ENCODE results near the gene NAP1L4. TPM values are rescaled to one million over a fixed set of nuclear protein-coding genes. Genes with fewer than 3 reads are reported as not detected.

The NAP1L4 gene
- total RNA-seq, 1 experiment from 2014 or later = 189 TPM

DNA sequence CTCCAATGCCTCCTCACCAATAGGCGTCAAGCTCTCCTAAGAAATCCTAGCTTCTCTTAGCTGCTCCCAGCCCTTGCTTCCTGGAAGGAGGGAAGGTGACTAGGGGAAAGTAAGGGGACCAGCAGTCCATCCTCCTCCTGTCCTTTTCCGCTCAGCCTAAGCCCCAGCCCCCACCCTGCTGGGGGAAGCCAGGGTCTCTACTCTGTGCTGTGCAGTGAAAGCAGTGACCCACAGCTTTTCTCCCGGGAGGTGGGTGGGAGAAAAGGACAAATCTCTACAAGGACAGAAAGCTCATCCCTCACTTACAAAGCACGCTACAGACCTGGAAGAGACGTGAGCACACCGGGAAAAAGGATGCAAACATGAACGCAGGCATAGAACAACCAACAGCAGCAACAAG lies 32.0 kb downstream of the NAP1L4 start:
- Mint-ChIP-seq H3K4me1 (peaks cover 29% of the 10 kb centered on the region), H3K27me3 (ENCODE audit: low read depth) (no peaks in the 10 kb centered on the region), H3K9me3 (no peaks in the 10 kb centered on the region), H3K27ac (no peak overlapping the region; the same call in 1 of the 2 replicates), H3K4me3 (no peak overlapping the region), H3K36me3 (peaks cover 85% of the 10 kb centered on the region)
- CTCF ChIA-PET = no interaction called here
- POLR2A ChIA-PET = no interaction called here
- ATAC-seq (no peak), DNase-seq (ENCODE audit: low spot score) (no peak)
- TF ChIP-seq CDX4 (CRISPR knock-in tag; IDR thresholded peaks at IDR 0.05; ENCODE audit: borderline replicate concordance) = no peak
- no peak for TF ChIP-seq ZMAT4 (CRISPR knock-in tag; IDR thresholded peaks at IDR 0.05)
- TF ChIP-seq CREM (CRISPR knock-in tag; IDR thresholded peaks at IDR 0.05) = no peak
- TF ChIP-seq ETV6 (CRISPR knock-in tag; IDR thresholded peaks at IDR 0.05) = no peak
- no peak for TF ChIP-seq ZNF219 (CRISPR knock-in tag; IDR thresholded peaks at IDR 0.05; ENCODE audit: borderline replicate concordance)
- no peak for TF ChIP-seq ESRRA (CRISPR knock-in tag; IDR thresholded peaks at IDR 0.05; ENCODE audit: borderline replicate concordance)
- TF ChIP-seq KAT7 (CRISPR knock-in tag; IDR thresholded peaks at IDR 0.05; ENCODE audit: borderline replicate concordance) = no peak

GRCh38 chr11:2958251-2958650 lies 33.9 kb downstream of the NAP1L4 start:
- CTCF ChIA-PET = no interaction called here
- H3K27ac Mint-ChIP-seq = peak overlapping the region; percentile 48; the same call in 1 of the 2 replicates
- TF ChIP-seq, protein P1, sequence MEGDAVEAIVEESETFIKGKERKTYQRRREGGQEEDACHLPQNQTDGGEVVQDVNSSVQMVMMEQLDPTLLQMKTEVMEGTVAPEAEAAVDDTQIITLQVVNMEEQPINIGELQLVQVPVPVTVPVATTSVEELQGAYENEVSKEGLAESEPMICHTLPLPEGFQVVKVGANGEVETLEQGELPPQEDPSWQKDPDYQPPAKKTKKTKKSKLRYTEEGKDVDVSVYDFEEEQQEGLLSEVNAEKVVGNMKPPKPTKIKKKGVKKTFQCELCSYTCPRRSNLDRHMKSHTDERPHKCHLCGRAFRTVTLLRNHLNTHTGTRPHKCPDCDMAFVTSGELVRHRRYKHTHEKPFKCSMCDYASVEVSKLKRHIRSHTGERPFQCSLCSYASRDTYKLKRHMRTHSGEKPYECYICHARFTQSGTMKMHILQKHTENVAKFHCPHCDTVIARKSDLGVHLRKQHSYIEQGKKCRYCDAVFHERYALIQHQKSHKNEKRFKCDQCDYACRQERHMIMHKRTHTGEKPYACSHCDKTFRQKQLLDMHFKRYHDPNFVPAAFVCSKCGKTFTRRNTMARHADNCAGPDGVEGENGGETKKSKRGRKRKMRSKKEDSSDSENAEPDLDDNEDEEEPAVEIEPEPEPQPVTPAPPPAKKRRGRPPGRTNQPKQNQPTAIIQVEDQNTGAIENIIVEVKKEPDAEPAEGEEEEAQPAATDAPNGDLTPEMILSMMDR (IDR thresholded peaks at IDR 0.05) = no peak
- TF ChIP-seq ZNF396 (CRISPR knock-in tag; IDR thresholded peaks at IDR 0.05; ENCODE audit: borderline replicate concordance) = no peak
- TF ChIP-seq RELA (CRISPR knock-in tag; IDR thresholded peaks at IDR 0.05; ENCODE audit: borderline replicate concordance) = no peak
- TF ChIP-seq, protein P2, sequence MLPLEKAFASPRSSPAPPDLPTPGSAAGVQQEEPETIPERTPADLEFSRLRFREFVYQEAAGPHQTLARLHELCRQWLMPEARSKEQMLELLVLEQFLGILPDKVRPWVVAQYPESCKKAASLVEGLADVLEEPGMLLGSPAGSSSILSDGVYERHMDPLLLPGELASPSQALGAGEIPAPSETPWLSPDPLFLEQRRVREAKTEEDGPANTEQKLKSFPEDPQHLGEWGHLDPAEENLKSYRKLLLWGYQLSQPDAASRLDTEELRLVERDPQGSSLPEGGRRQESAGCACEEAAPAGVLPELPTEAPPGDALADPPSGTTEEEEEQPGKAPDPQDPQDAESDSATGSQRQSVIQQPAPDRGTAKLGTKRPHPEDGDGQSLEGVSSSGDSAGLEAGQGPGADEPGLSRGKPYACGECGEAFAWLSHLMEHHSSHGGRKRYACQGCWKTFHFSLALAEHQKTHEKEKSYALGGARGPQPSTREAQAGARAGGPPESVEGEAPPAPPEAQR (CRISPR knock-in tag; IDR thresholded peaks at IDR 0.05) = no peak
- TF ChIP-seq ERG (CRISPR knock-in tag; IDR thresholded peaks at IDR 0.05) = no peak
- no peak for TF ChIP-seq FOXP1 (CRISPR knock-in tag; IDR thresholded peaks at IDR 0.05; ENCODE audit: borderline replicate concordance)
- no peak for TF ChIP-seq ESRRA (CRISPR knock-in tag; IDR thresholded peaks at IDR 0.05; ENCODE audit: borderline replicate concordance)
- no peak for TF ChIP-seq HMGA2 (CRISPR knock-in tag; IDR thresholded peaks at IDR 0.05)
- no peak for TF ChIP-seq ZNF671 (CRISPR knock-in tag; IDR thresholded peaks at IDR 0.05)
- TF ChIP-seq CREM (CRISPR knock-in tag; IDR thresholded peaks at IDR 0.05) = no peak
- no peak for TF ChIP-seq FOXK1 (CRISPR knock-in tag; IDR thresholded peaks at IDR 0.05)
- no peak for TF ChIP-seq SMAD3 (CRISPR knock-in tag; IDR thresholded peaks at IDR 0.05; ENCODE audit: borderline replicate concordance)
- TF ChIP-seq PRRX2 (CRISPR knock-in tag; IDR thresholded peaks at IDR 0.05) = no peak
- TF ChIP-seq ATF6 (CRISPR knock-in tag; IDR thresholded peaks at IDR 0.05) = no peak
- no peak for TF ChIP-seq SOX15 (CRISPR knock-in tag; IDR thresholded peaks at IDR 0.05)
- no peak for TF ChIP-seq KAT7 (CRISPR knock-in tag; IDR thresholded peaks at IDR 0.05; ENCODE audit: borderline replicate concordance)
- TF ChIP-seq ZNF416 (CRISPR knock-in tag; IDR thresholded peaks at IDR 0.05) = no peak
- TF ChIP-seq, protein P3, sequence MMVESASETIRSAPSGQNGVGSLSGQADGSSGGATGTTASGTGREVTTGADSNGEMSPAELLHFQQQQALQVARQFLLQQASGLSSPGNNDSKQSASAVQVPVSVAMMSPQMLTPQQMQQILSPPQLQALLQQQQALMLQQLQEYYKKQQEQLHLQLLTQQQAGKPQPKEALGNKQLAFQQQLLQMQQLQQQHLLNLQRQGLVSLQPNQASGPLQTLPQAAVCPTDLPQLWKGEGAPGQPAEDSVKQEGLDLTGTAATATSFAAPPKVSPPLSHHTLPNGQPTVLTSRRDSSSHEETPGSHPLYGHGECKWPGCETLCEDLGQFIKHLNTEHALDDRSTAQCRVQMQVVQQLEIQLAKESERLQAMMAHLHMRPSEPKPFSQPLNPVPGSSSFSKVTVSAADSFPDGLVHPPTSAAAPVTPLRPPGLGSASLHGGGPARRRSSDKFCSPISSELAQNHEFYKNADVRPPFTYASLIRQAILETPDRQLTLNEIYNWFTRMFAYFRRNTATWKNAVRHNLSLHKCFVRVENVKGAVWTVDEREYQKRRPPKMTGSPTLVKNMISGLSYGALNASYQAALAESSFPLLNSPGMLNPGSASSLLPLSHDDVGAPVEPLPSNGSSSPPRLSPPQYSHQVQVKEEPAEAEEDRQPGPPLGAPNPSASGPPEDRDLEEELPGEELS (CRISPR knock-in tag; IDR thresholded peaks at IDR 0.05) = no peak
- TF ChIP-seq CBFB (CRISPR knock-in tag; IDR thresholded peaks at IDR 0.05; ENCODE audit: low read depth) = no peak
- ATAC-seq (no peak), DNase-seq (ENCODE audit: low spot score) (no peak)
- peaks cover 84% of the 10 kb centered on the region for H3K36me3 Mint-ChIP-seq
- H3K27me3 Mint-ChIP-seq (ENCODE audit: low read depth) = no peaks in the 10 kb centered on the region
- no peak overlapping the region for H3K4me3 Mint-ChIP-seq
- POLR2A ChIA-PET = no interaction called here
- peaks cover 29% of the 10 kb centered on the region for H3K4me1 Mint-ChIP-seq
- H3K9me3 Mint-ChIP-seq = no peaks in the 10 kb centered on the region

Data from WTC11 (cell line).